GM10847 (cell line): ENCODE data around the gene SCN4A.

ENCODE experiments used
- POLR2A ChIP-seq: IDR thresholded peaks from 2 replicates; pipeline ENCODE4 v1.6.1; 2011; ENCODE audit not compliant: insufficient read length; ENCODE audit errors: extremely low read depth

Gene SCN4A

GRCh38 chr17:64004218-64004770 is 31.6 kb upstream of the SCN4A start:
- no peak for TF ChIP-seq POLR2A

DNA sequence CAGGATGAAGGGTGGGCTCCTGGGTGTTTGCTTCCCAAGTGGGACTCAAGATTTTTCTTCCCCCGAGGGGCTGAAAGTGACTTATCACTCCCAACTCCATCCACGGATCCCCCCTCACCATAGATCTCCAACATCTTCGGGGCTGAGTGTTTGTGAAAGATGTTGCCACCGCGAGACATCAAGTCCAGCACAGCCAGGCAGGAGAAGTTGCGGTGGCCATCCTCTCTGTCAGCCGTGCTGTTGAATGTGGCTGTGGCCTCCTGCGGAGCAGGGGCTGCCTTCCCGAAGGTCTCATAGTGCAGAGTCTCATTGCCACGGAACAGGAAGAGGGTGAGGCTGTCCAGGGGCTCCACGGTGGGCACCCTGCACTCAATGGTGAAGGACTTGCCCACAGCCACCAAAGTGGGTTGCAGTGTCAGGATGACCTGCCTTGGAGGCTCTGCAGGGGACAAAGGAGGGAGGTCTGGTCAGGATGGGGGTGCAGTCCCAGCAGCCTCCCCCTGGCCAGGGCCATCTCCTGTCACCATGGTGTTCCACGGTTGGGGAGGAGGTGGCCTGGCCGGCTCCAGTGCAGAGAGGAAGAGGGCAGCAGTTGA is 30.9 kb upstream of the SCN4A start:
- no peak for TF ChIP-seq POLR2A

GRCh38 chr17:64002658-64003525 is 30.2 kb upstream of the SCN4A start:
- no peak for TF ChIP-seq POLR2A

GRCh38 chr17:64001763-64002529 is 29.2 kb upstream of the SCN4A start:
- TF ChIP-seq POLR2A = no peak

GRCh38 chr17:64001091-64001579 is 28.4 kb upstream of the SCN4A start:
- no peak for TF ChIP-seq POLR2A

- TF ChIP-seq POLR2A = no peak
Observed at GRCh38 chr17:63999680-64000531, 27.2 kb upstream of the SCN4A start.

- TF ChIP-seq POLR2A = no peak
Observed at GRCh38 chr17:63998721-63999679, 26.3 kb upstream of the SCN4A start.

DNA sequence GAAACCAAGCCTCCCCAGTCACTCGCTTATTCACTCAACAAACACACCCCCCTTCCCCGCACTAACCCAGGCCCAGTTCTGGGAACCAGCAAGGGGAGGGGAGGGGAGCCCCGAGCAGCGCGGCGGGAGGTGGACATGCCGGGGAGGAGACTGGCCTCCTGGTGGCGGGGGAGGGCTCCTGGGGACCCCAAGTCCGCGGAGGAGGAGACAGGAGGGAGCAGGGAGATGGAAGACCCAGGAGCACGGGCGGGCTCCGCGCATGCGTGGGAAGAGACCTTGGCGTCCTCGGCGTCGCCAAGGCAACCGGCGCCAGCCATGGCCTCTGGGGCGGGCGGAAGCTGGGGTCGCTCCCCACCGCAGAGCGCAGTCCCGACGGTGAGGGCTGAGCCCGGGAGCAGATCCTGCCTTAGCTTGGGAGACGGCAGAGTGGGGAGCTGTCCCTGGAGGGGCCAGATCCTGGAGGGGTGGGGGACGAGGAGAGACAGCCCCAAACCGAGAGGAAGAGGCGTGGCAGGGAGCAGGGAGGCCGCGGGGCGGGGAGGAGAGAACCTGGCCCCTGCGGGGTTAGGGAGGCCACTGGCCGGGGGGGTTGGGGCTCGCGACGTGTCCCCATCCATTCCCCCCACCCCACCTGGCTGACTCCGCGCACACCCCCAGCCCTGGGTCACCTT is 25.5 kb upstream of the SCN4A start, which contains the start of gene PRR29:
Gene PRR29, plus strand, starts transcription at position 302 of the 671 bp plus-strand sequence. Its CDS starts 14 bp downstream, at position 316.
- TF ChIP-seq POLR2A = no peak

DNA sequence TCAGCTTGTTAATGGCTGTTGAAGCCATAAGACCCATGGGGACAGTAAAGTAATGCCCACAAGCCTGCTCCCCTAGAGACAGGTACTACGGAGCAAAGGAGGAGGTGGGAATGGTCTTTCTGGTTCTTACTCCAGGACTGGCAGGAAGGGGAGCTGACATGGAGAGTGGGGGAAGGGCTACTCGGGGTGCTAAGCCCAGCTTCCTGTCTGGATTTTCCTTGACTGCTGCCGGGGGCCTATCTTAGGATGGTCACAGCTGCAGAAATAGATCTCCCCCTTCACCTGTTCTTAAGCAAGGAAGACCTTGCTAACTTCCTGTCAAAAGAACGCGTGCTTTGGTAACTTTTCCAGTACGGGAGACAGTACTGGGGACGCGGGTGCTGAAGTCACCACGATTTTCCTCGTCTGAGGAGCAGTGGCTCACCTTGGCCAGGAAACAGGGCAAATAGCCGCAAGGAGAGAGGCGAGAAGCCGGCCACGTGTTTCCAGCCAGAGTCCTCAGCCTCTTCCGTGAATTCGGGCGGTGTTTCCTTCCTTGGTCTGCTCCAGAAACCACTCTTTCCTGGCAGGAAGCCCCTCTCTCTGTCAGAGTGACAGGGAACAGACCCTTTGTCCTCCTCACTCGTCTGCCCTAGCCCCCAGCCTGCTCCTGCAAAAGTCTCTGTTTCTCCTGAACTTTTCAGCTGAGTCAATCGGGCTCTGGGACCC is 24.8 kb upstream of the SCN4A start:
- no peak for TF ChIP-seq POLR2A

GRCh38 chr17:63996430-63997182 is 23.9 kb upstream of the SCN4A start:
- no peak for TF ChIP-seq POLR2A

- no peak for TF ChIP-seq POLR2A
Observed at GRCh38 chr17:63995626-63996025, 22.9 kb upstream of the SCN4A start.
